Activated CD8-positive, alpha-beta T cell treated with anti-CD3 and anti-CD28 coated beads for 36 hours (primary cell): ENCODE measurements around the gene ZNF277. TPM values are rescaled to one million over a fixed set of nuclear protein-coding genes. Genes with fewer than 3 reads are reported as not detected.

Source experiments
- ATAC-seq: fragments of 200-7000 bp; cut with Tn5 transposase; one replicate; pipeline ENCODE4 v1.10.0; 2021; ENCODE audit warnings: mild to moderate bottlenecking, moderate library complexity
- CTCF ChIA-PET: fragments of 350-600 bp; sonication (Branson Sonifier 250); formaldehyde crosslinking; loops from one replicate; lab custom pipeline; 2021; ENCODE audit warnings: antibody characterized with exemption; lab: Charles Lee
- POLR2A ChIA-PET: fragments of 350-600 bp; sonication (Branson Sonifier 250); formaldehyde crosslinking; loops from one replicate; lab custom pipeline; 2021; ENCODE audit warnings: antibody characterized with exemption; lab: Charles Lee
- DNase-seq: peaks from one replicate; pipeline ENCODE4 v3.0.0-alpha.2; 2020
- H3K27ac Mint-ChIP-seq: one replicate; pipeline ENCODE4 v1.8.0; 2021; ENCODE audit warnings: mild to moderate bottlenecking, mixed read lengths
- H3K27me3 Mint-ChIP-seq: one replicate; pipeline ENCODE4 v1.8.0; 2021; ENCODE audit warnings: mixed read lengths
- H3K36me3 Mint-ChIP-seq: one replicate; pipeline ENCODE4 v1.8.0; 2021; ENCODE audit warnings: low read depth, mixed read lengths
- H3K4me1 Mint-ChIP-seq: one replicate; pipeline ENCODE4 v1.8.0; 2021; ENCODE audit warnings: low read depth, mixed read lengths
- H3K4me3 Mint-ChIP-seq: one replicate; pipeline ENCODE4 v1.8.0; 2021; ENCODE audit warnings: mild to moderate bottlenecking, moderate library complexity, mixed read lengths
- H3K9me3 Mint-ChIP-seq: one replicate; pipeline ENCODE4 v1.8.0; 2021; ENCODE audit warnings: mixed read lengths
- CTCF ChIP-seq: fragments of 200-600 bp; IDR thresholded peaks from one replicate; pipeline ENCODE4 v1.8.0; 2022; ENCODE audit warnings: antibody characterized with exemption, mild to moderate bottlenecking
- intact Hi-C: fragments of 100-400 bp; cut with micrococcal nuclease; formaldehyde crosslinking; loops from one replicate; pipeline ENCODE4 v1.10.0; 2022
- total RNA-seq, 2 experiments: library from RNA; stranded (reverse); gene quantifications; one replicate each; pipeline ENCODE4 v1.2.3, GENCODE V29; 2021

ZNF277 gene
- total RNA-seq, 2 experiments from 2014 or later = 21.5 to 25.8 TPM

- intact Hi-C loops = no loop called here
- ChIA-PET CTCF (no interaction called here), POLR2A (no interaction called here)
- no peaks in the 10 kb centered on the region for H3K4me1 Mint-ChIP-seq
- H3K4me3 Mint-ChIP-seq = no peak overlapping the region
- no peaks in the 10 kb centered on the region for H3K9me3 Mint-ChIP-seq
- TF ChIP-seq CTCF = no peak
- H3K27me3 Mint-ChIP-seq = no peaks in the 10 kb centered on the region
- H3K36me3 Mint-ChIP-seq = no peaks in the 10 kb centered on the region
- ATAC-seq (no peak), DNase-seq (no peak)
- H3K27ac Mint-ChIP-seq = no peak overlapping the region
These were observed 165.2 kb downstream of the ZNF277 start for GRCh38 chr7:112371701-112372100.

DNA sequence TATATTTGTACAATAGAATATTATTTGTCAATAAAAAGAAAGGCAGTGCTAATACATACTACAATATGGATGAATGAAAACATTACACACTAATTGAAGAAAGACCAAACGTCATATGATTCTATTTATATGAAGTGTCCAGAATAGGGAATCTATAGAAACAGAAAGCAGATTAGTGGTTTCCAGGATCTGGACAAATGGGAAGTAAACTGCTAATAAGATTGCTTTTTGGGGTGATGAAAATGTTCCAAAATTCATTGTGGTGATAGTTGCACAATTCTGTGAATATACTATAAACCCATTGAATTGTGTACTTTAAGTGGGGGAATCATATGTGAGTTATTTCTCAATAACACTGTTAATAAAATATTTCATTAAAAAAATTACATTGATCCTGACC lies 165.6 kb downstream of the ZNF277 start:
- intact Hi-C loops = no loop called here
- no peak for ATAC-seq
- Mint-ChIP-seq H3K4me1 (no peaks in the 10 kb centered on the region), H3K4me3 (no peak overlapping the region), H3K36me3 (no peaks in the 10 kb centered on the region), H3K27ac (no peak overlapping the region), H3K9me3 (no peaks in the 10 kb centered on the region), H3K27me3 (no peaks in the 10 kb centered on the region)
- ChIA-PET CTCF (no interaction called here), POLR2A (no interaction called here)
- no peak for DNase-seq
- TF ChIP-seq CTCF = no peak

DNA sequence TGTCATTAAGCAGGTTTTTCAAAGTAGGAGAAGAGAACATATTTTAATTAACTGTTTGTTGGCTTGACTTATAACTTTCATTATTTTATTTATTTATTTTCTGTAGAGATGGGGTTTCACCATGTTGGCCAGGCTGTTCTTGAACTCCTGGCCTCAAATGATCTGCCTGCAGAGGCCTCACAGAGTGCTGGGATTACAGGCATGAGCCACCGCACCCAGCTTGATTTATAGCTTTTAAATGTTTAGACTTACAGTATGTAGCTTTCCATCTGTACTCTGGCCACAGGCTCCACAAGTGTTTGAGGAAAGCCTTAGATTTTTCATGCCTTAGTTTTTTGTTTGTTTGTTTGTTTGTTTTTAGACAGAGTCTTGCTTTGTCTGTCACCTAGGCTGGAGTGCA lies 171.1 kb downstream of the ZNF277 start:
- H3K4me1 Mint-ChIP-seq = no peaks in the 10 kb centered on the region
- ChIA-PET CTCF (no interaction called here), POLR2A (no interaction called here)
- H3K36me3 Mint-ChIP-seq = no peaks in the 10 kb centered on the region
- ATAC-seq (no peak), DNase-seq (no peak)
- no peak overlapping the region for H3K4me3 Mint-ChIP-seq
- intact Hi-C loops = no loop called here
- peaks cover 12% of the 10 kb centered on the region for H3K27me3 Mint-ChIP-seq
- no peak overlapping the region for H3K27ac Mint-ChIP-seq
- peaks cover 3% of the 10 kb centered on the region for H3K9me3 Mint-ChIP-seq
- no peak for TF ChIP-seq CTCF

GRCh38 chr7:112381311-112382091 lies 175.0 kb downstream of the ZNF277 start:
- H3K4me1 Mint-ChIP-seq = peaks cover 12% of the 10 kb centered on the region
- DNase-seq = no peak
- CTCF ChIA-PET = no interaction called here
- H3K9me3 Mint-ChIP-seq = peaks cover 3% of the 10 kb centered on the region
- no peak overlapping the region for H3K4me3 Mint-ChIP-seq
- intact Hi-C loops = no loop called here
- POLR2A ChIA-PET = no interaction called here
- no peak overlapping the region for H3K27ac Mint-ChIP-seq
- TF ChIP-seq CTCF = no peak
- peaks cover 12% of the 10 kb centered on the region for H3K27me3 Mint-ChIP-seq
- no peak for ATAC-seq
- H3K36me3 Mint-ChIP-seq = no peaks in the 10 kb centered on the region

DNA sequence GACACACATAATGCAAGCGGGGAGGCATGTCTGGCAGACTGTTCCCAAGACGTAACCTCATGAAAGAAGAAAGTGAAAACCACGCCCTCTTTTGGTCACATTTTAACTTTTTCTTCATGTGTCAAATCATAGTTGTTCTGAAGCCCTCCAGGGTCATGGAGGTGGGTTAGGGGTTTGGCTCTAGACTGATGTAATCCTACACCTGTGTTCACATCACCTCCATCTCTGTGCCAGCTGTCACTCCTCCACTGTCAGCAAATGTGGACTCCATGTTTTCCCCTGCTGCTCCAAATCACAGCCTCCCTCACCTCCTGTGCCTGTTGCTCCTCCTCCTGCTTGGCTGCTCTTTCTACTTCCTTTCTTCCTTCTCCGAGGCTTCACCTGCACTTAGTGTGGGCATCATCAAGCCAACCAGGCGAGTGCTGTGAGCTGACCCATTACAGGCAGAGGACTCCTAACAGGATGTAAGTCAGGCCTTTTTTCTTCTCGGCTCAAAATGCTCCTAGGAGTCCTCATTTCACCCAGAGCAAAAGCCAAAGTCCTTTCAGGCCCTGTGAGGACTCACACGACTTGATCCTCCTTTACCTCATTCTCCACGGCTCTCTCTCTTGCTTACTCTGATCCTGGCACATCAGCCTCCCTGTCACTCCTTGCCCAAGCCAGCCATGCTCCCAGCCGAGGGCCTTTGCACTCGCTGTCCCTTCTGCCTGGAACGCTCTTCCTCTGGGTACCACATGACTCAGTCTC lies 177.3 kb downstream of the ZNF277 start:
- POLR2A ChIA-PET = no interaction called here

More for the DNA sequence above, 177.3 kb downstream of the ZNF277 start:
- intact Hi-C loops = no loop called here
- CTCF ChIA-PET = interaction anchor here (1.0 kb wide), 1 partner anchor 648 kb away, joined by 3 read pairs; no protein-coding TSS in a partner anchor
- no peak for TF ChIP-seq CTCF
- ATAC-seq (peak; percentile 64), DNase-seq (peak; percentile 12)
- H3K4me3 Mint-ChIP-seq = no peak overlapping the region
- peaks cover 3% of the 10 kb centered on the region for H3K9me3 Mint-ChIP-seq
- H3K27me3 Mint-ChIP-seq = peaks cover 12% of the 10 kb centered on the region
- H3K4me1 Mint-ChIP-seq = peaks cover 12% of the 10 kb centered on the region
- H3K36me3 Mint-ChIP-seq = no peaks in the 10 kb centered on the region
- no peak overlapping the region for H3K27ac Mint-ChIP-seq
